GM18870 (cell line): Measurements from ENCODE around the gene GSN.

Experiments used
- ATAC-seq: cut with Tn5 transposase; IDR thresholded peaks from one replicate; pipeline ENCODE4 v1.9.1; 2021; ENCODE audit warnings: moderate library complexity; ENCODE audit not compliant: unreplicated experiment

Gene GSN

GRCh38 chr9:121348221-121348620 lies 80.3 kb downstream of the GSN start:
- no peak for ATAC-seq

- ATAC-seq, result no peak
These were observed 81.0 kb downstream of the GSN start for GRCh38 chr9:121349009-121349408.

- ATAC-seq, result no peak
These were observed 82.1 kb downstream of the GSN start for GRCh38 chr9:121350036-121350435.

DNA sequence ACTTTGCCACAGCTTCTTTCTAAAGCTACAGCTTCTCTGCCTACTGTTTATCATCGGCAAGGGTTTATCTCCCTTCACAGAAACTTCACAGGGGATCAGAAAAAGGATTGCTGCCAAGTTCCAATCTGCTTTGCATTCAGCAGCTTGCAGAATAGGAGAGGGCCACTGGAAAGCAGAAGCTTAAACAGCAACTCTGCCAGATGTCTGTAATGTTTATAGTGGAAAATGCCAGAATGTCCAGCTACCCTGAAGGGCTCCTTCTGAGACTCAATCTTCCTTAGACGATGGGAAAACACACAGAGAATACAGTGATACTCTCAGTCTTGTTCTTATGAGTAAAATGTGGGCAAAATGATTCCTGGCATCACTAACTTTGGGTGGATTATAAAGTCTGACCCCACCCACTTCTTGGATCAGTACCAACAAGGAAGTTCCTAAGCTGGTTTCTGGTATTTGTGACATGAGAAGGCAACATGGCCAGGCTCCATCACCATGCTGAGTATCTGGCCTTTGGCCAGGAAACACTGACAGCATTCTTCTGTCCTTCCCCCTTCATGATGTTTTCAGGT lies 83.1 kb downstream of the GSN start:
- ATAC-seq, result no peak

DNA sequence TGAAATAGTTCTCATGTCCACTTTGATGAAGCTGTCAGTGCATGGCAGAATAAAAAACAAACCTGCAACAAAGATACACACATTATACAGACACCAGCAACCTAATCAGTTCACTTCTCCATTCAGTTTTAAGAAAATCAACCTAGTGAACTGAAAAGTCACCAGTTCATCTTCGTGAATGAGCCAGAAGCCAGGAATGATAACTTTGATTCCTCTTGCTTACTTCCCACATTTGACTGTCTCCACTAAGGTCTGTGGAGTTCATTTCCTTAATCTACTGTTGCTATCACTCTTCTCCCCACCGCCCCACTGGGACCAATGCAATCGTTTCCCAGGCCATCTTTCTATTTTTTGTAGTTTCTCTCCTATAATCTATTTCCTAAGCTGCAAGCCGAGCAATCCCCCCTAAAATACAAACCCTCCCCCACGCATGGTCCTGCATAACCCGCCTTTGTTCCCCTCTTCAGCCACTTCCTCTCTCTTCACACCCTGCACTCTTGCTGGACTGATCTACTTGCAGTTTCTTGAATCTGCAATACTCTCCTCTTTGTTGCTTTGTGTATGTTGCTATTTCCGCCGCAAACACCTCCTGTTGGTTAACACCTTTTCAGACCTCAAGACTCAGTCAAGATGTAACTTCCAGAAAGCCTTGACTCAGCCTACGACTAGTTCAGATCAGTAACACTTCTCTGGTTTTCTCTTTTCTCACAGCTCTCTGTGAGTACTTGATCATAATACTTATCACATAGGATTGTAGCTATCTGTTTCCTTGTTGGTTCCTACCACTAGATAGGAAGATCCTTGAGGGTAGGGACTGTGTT lies 85.5 kb downstream of the GSN start:
- ATAC-seq, result peak; percentile 96

- ATAC-seq, result peak; percentile 5
These were observed 86.2 kb downstream of the GSN start for GRCh38 chr9:121354141-121354540.

GRCh38 chr9:121354762-121355161 lies 86.8 kb downstream of the GSN start:
- no peak for ATAC-seq

- ATAC-seq, result no peak
These were observed 89.0 kb downstream of the GSN start for GRCh38 chr9:121357011-121357410.

- ATAC-seq, result peak; percentile 52
These were observed 90.8 kb downstream of the GSN start for GRCh38 chr9:121358751-121359150.

- ATAC-seq, result no peak
These were observed 91.7 kb downstream of the GSN start for GRCh38 chr9:121359351-121360294.

- no peak for ATAC-seq
These were observed 92.8 kb downstream of the GSN start for GRCh38 chr9:121360601-121361374.

DNA sequence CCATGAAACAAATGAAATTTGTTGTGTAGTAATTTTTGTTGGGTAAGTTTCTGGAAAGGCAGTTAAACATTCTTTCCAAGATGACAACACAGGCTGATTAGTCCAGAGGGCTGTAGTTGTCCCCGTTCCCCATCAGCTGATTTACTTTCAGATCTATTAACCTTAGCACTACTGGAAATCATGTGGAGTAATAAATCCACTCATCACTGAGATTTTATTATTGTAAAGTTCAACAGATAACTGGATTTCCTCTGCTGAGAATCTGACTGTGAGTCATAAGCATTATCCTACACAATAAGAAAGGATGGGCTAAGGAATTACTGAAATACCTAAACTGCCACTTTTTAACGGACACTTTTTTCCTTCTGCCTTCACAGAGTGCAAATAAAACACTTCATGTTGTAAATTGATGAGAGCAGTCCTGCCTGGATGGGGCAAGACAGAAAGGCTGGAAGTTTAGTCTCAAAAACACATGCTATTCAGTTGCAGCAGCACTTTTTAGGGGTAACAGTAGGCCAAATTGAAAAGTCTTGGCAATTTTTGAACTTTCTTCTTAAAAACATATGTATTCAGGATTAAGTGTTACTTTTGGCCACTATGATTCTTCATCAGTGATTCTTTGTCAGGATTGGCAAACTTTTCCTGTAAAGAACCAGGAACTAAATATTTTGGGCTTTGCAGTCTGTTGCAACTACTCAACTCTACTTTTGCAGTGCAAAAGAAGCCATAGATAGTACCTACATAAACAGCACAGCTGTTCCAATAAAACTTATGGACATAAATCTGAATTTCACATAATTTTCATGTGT lies 95.1 kb downstream of the GSN start:
- no peak for ATAC-seq

- no peak for ATAC-seq
These were observed 95.6 kb downstream of the GSN start for GRCh38 chr9:121363622-121363961.

DNA sequence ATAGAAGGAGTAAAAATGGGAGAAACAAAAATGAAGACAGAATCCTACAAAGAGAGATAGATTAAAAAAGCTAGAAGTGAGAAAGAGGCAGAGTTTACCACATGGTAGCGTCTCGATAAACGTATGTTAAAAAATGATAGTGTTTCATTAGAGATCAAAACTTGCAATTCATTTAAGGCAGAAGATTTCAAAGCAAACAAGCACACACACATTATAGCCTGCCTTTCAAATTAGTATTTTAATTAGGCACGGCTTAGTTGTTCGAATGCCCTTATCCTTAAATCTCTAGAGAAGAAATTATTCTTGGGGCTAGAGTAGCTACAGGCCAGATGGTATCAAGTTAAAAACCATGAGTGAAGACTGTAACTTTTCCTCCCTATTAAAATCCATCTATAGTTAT lies 96.1 kb downstream of the GSN start:
- no peak for ATAC-seq

- no peak for ATAC-seq
These were observed 96.9 kb downstream of the GSN start for GRCh38 chr9:121364886-121365285.

DNA sequence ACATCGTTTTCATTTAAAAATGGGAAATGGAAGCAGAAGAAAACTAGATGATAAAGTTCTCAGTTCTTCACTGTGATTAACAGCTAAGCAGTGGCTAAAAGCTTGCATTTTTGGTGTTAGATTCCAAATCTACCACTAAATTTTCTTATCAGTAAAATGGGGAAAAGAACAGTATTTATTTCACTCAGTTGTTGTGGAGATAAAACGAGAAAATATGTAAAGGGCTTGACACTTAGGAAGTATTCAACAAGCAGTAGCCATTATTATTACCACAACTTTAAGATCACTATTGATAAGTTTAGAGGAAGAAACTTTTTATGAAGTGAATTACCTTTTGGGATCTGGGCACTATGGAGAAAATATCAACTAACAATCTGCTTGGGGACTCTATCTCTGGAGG lies 97.6 kb downstream of the GSN start:
- ATAC-seq, result no peak

DNA sequence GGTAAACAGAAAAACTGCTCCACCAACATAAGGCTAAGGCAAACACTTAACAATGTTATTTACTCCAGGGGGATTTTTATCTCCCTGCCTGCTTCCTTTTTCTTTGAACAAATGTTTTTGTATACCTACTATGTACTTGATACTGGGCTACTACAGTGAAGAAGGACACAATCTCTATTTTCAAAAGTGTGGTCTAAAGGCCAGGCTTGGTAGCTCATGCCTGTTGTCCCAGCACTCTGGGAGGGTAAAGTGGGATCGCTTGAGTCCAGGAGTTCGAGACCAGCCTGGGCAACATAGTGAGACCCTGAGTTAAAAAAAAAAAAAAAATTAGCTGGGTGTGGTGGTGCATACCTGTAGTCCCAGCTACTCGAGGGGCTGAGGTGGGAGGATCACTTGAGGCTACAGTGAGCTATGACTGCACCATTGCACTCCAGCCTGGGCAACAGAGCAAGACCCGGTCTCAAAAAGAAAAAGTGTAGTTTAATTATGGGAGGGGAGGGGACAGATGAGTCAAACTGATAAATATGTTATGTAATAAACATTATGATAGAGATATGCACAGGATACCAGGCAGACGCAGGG lies 98.7 kb downstream of the GSN start:
- ATAC-seq, result no peak

GRCh38 chr9:121367306-121368137 lies 99.6 kb downstream of the GSN start:
- ATAC-seq, result no peak

- no peak for ATAC-seq
These were observed 100.2 kb downstream of the GSN start for GRCh38 chr9:121368138-121368522.
